Measurements from ENCODE around the gene LENG9. TPM values are rescaled to one million over a fixed set of nuclear protein-coding genes. Genes with fewer than 3 reads are reported as not detected.

Gene LENG9
- 7.3 and 10.2 TPM in 2 replicates for total RNA-seq

GRCh38 chr19:54463531-54464043 is at the start of gene LENG9:
Gene LENG9 (minus strand): TSS chr19:54463778. CDS start chr19:54463526, 252 bp downstream.

GRCh38 chr19:54502518-54503048 is 39.0 kb upstream of the LENG9 start, which contains the start of gene LAIR2:
Gene LAIR2 (plus strand): TSS chr19:54502831. CDS start chr19:54502919, 88 bp downstream.

GRCh38 chr19:54473071-54473891 is 9.7 kb upstream of the LENG9 start, which contains the start of gene CDC42EP5:
Gene CDC42EP5 (minus strand): TSS chr19:54473296. CDS start chr19:54465547, 7,749 bp downstream.

GRCh38 chr19:54448774-54449700 is 14.5 kb downstream of the LENG9 start, which contains the start of gene LENG8:
Gene LENG8 (plus strand): TSS chr19:54449199. CDS start chr19:54451345, 2,146 bp downstream.

GRCh38 chr19:54415208-54415900 is 48.2 kb downstream of the LENG9 start, which contains the start of gene TTYH1:
Gene TTYH1 (plus strand): TSS chr19:54415464. CDS start chr19:54415553, 89 bp downstream.

Other genes with a start within 250 kb of the LENG9 start
- gene LILRB3, start 240.8 kb downstream of the LENG9 start, total RNA-seq: not detected in 2 replicates
- gene LILRA6, start 221.0 kb downstream of the LENG9 start, total RNA-seq: not detected in 2 replicates
- not detected in 2 replicates for gene LILRB5, start 206.5 kb downstream of the LENG9 start, total RNA-seq
- not detected in 2 replicates for gene LILRB2, start 182.7 kb downstream of the LENG9 start, total RNA-seq
- not detected in 2 replicates for gene LILRA5, start 150.6 kb downstream of the LENG9 start, total RNA-seq
- not detected in 2 replicates for gene LILRA4, start 124.6 kb downstream of the LENG9 start, total RNA-seq
- not detected in 2 replicates for gene LAIR1, start 98.8 kb downstream of the LENG9 start, total RNA-seq
- not detected in 2 replicates for gene TTYH1, start 48.3 kb downstream of the LENG9 start, total RNA-seq
- gene LENG8, start 14.6 kb downstream of the LENG9 start, total RNA-seq: 30.4 and 42.3 TPM in 2 replicates
- 12.4 and 16.1 TPM in 2 replicates for gene CDC42EP5, start 9.5 kb upstream of the LENG9 start, total RNA-seq
- not detected in 2 replicates for gene LAIR2, start 39.1 kb upstream of the LENG9 start, total RNA-seq
- gene LILRA2, start 110.0 kb upstream of the LENG9 start, total RNA-seq: not detected in 2 replicates
- not detected in 2 replicates for gene LILRA1, start 129.9 kb upstream of the LENG9 start, total RNA-seq
- gene LILRB1, start 166.7 kb upstream of the LENG9 start, total RNA-seq: not detected in 2 replicates
- not detected in 2 replicates for gene LILRB4, start 199.2 kb upstream of the LENG9 start, total RNA-seq

All from smooth muscle cell of bladder (primary cell).